Fibroblast of gingiva (primary cell): ENCODE data around the gene ZBTB12.
"Not testable (repeated sequence)": the region's sequence is repeated elsewhere in the genome, so short reads cannot be mapped to it uniquely, and the experiment has no call there.

Experiments
- DNase-seq: peaks from one replicate; pipeline ENCODE4 v3.0.0-alpha.2; 2011; ENCODE audit warnings: low read depth

ZBTB12 gene

GRCh38 chr6:31920811-31921210 is 18.9 kb upstream of the ZBTB12 start:
- DNase-seq = peak; percentile 34

DNA sequence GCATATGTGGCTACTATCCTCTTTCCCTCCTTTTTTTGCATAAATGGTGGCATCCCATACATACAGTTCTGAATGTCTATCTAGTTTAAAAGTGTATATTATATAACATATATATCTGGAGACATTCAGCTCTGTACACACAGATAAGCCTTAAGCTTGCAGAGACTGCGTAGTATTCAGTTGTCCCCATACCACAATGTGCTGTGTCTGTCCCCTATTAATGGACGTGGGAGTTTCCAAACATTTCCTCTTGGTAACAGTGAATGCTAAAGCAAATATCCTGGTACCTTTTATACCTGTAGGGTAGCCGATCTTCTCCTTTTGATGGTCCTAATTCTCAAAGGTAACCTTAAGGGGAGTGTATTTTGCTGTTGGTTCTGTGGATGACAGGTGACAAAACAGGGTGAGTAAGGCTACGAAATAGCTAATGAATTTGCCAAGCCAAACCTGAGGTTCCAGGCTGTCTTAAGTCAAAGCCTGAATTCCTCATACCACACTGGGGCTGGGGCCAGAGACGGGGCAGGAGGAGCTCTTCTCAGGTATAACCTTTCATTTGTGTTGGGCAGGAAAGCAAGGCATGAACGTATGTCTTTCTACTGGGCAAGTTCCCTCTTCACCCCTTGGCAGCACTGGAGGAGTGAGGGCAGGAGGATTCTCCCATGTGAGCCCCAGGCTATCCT is 17.9 kb upstream of the ZBTB12 start:
- DNase-seq = no peak

GRCh38 chr6:31918069-31918720 is 16.3 kb upstream of the ZBTB12 start:
- DNase-seq = no peak

DNA sequence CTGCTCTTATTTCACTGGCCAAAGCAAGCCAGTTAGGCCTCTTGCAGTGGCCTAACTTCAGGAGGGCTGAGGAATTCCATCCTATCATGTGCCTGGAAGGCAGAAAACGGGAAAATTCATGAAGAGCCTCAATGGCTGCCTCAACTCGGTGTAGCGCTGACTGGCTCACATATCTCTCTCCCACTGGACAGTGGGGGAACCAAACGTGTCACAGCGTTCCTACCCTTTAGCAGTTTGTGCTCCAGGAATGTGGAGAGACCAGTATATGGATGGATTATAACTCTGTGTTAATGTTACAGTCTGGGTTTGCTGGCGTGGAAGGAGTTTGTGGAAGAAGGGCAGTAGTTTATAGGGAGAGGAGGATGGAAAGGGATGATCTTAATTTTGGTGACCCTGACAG is 13.9 kb upstream of the ZBTB12 start:
- no peak for DNase-seq

DNA sequence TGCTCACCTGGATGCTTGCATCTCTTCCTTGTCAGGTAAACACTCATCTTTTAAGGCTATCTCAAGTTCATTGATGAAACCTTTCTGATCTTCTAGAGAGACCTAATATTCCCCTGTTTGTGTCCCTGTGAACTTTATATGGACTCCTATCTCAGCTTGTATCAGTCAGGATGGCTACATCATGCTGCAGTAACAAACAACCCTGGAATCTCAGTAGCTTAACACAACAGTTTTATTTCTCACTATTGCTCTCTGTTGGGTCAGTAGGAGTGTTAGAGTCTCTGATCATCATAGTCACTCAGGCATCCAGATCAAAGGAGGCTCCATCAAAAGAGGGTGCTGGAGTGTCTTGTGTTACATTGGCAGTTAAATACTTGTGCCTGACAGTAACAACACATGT is 13.5 kb upstream of the ZBTB12 start:
- no peak for DNase-seq

GRCh38 chr6:31911826-31912585 is 10.1 kb upstream of the ZBTB12 start:
- no peak for DNase-seq

DNA sequence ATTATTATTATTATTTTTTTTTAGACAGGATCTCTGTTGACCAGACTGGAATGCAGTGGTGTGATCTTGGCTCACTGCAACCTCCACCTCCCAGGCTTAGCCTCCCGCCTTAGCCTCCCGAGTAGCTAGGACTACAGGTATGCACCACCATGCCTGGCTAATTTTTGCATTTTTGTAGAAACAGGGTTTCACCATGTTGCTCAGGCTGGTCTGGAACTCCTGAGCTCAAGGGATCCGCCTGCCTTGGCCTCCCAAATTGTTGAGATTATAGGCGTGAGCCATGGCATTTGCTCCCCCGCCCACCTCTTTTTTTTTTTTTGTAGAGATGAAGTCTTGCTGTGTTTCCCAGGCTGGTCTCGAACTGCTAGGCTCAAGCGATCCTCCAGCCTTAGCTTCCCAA is 7.4 kb upstream of the ZBTB12 start:
- not testable (repeated sequence) for DNase-seq

GRCh38 chr6:31908791-31909190 is 6.9 kb upstream of the ZBTB12 start:
- DNase-seq = no peak

- not testable (repeated sequence) for DNase-seq
Measured at GRCh38 chr6:31908255-31908654, 6.4 kb upstream of the ZBTB12 start.

DNA sequence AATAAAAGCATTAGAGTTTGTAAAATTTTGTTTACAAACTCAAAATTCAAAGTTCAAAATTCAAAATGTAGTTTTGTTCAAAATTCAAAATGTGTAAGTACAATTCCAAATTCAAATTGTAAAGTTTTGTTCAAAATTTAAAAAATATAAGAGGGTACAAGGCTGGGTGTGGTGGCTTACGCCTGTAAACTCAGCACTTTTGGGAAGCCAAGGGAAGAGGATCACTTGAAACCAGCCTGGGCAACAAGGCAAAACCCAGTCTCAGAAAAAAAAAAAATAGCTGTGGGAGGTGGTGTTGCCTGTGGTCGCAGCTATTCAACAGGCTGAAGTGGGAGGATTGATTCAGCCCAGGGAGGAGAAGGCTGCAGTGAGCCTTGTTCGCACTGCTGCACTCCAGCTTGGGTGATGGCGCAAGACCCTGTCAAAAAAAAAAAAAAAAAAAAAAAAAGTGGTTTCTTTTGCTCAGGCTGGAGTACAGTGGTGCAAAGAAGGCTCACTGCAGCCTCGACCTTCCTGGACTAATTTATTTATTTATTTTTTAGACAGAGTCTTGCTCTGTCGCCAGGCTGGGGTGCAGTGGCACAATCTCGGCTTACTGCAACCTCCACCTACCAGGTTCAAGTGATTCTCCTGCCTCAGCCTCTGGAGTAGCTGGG is 5.4 kb upstream of the ZBTB12 start:
- peak; percentile 69 for DNase-seq

- not testable (repeated sequence) for DNase-seq
Measured at GRCh38 chr6:31906727-31907126, 4.8 kb upstream of the ZBTB12 start.

GRCh38 chr6:31906122-31906521 is 4.2 kb upstream of the ZBTB12 start:
- no peak for DNase-seq

- DNase-seq = no peak
Measured at GRCh38 chr6:31905041-31905440, 3.2 kb upstream of the ZBTB12 start.

GRCh38 chr6:31903957-31904356 is 2.1 kb upstream of the ZBTB12 start:
- DNase-seq = no peak

DNA sequence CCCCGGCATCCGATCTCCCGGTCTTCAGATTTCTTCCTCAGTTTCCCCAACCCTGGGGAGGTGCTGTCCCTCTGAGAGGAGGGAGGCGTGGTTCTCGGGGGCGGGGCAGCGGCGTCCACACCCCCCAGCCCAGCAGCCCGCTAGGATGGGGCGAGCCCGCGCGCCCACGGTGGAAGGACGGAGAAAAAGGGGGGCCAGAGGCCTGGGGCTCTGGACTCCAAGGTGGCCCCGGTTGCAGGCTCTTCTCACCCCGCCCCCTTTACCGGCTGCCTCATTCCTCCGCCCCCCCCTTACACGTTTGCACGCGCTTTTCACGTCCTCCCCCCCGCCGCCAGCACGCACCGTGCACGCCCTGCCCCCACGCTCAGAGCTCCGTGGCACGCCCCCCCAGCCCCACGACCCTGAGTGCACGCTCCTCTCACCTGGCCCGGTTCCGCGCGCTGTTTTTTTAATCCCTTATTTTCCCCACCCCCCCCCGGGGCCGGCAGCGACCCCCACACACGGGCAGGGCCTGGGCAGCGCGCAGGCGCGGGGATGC is 402 bp downstream of the ZBTB12 start:
- DNase-seq = peak; percentile 27

- no peak for DNase-seq
Measured at GRCh38 chr6:31900917-31901414, 920 bp downstream of the ZBTB12 start.

DNA sequence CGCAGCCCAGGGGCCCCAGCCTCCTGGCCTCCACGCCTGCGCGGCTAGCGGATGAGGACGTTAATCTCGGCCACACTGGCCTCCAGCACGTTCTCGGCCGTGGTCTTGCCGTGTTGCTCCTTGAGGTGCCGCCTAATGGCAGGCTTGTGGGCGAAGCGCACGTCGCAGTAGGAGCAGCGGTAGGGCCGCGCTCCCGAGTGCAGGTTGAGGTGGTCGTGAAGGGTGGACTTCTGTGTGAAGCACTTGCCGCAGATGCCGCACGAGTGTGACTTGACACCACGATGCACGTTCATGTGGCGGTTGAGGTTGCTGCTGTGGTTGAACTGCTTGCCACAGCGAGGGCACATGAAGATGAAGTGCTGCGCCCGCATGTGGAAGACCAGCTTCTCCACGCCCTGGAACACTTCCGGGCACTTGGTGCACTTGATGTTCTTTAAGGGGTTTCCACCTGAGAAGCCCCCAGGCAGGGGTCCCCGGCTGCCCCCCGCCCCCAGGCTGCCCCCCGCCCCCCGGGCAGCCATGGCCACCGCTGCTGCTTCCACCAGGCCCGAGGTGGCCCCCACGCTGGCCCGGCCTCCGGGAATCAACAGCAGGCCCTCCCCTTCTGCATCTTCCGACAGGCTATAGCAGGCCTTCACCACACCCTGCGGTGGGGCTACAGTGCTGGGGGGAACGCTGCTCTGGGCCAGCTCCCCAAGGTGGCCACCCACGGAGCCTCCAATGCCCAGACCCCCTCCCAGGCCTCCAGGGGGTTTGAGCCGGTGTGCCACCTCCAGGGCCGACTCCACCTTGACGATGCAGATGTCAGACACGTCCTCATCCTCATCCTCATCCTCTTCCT is 1.8 kb downstream of the ZBTB12 start:
- no peak for DNase-seq

DNA sequence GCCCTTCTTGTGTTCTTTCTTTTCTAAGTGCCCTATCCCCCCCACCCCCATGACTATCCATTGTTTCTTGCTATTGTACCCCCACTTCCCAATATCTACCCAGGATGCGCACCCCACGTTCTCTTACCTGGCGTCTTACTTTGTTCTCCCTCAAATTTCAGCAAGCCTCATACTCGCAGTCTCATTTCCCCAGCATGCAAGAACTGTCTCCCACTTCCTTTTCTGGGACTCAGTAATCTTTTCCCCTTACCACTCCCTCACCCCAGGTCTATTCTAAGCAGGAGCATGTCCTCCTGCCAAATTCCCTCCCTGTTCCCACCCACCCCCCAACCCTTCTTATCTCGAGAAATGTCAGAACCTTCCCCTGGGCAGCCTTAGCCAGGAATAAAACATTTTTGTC is 2.7 kb downstream of the ZBTB12 start:
- no peak for DNase-seq

DNA sequence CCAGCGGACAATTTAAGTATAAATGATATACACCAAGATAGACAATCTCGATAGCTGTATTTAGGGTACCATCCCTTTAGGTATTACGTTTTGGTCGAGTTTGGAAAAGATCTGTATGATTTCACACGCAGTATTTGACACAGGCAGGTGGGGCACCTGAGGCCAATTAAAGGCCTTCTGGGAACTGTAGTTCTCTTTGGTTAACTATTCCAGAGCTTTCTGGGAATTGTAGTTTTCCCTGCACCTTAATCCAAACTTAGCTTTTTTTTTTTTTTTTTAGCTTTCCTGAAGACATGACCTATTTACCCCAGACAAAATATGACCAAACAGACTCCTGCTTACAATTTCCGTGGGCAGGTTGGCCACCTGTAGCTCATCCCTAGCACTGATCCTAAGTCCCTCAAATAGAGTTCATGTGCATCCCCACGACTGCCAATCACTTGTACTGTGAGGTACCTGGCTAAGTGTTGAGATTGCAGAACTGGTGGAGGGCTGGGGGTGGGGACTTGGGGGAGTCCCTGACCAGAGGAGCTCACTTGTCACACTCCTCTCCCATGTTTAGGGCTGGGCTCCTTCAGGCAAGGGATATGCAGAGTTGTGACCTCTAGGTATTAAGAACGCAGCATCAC is 3.4 kb downstream of the ZBTB12 start:
- DNase-seq = no peak

GRCh38 chr6:31897612-31898382 is 4.1 kb downstream of the ZBTB12 start, which contains the start of gene EHMT2:
EHMT2 (minus strand) TSS chr6:31897698; CDS start chr6:31897677, 21 bp downstream.
- peak; percentile 71 for DNase-seq
